Activated CD4-positive, CD25-positive, alpha-beta regulatory T cell (primary cell): ENCODE measurements around the gene SOCS7.

ENCODE experiments used
- DNase-seq, 4 experiments: peaks; one replicate each; lab custom pipeline; 2025; lab: John Stamatoyannopoulos, UW

SOCS7 gene

GRCh38 chr17:38338053-38338452 lies 13.6 kb upstream of the SOCS7 start:
- DNase-seq = no peak

GRCh38 chr17:38338535-38338934 lies 13.1 kb upstream of the SOCS7 start:
- DNase-seq = no peak

GRCh38 chr17:38339891-38340290 lies 11.8 kb upstream of the SOCS7 start:
- no peak for DNase-seq

GRCh38 chr17:38341035-38341721 lies 10.5 kb upstream of the SOCS7 start:
- no peak for DNase-seq

- no peak for DNase-seq
Observed at GRCh38 chr17:38342886-38343607, 8.6 kb upstream of the SOCS7 start.

- DNase-seq = no peak
Observed at GRCh38 chr17:38343608-38344419, 7.8 kb upstream of the SOCS7 start, which contains the start of gene GPR179. TSS of gene GPR179 (minus strand) at chr17:38343956. CDS start at chr17:38343789, 167 bp downstream.

GRCh38 chr17:38344420-38344745 lies 7.3 kb upstream of the SOCS7 start:
- no peak for DNase-seq

GRCh38 chr17:38345743-38346142 lies 5.9 kb upstream of the SOCS7 start:
- DNase-seq = no peak

- peak; percentile 60 to 73 (median 63) for DNase-seq
Observed at GRCh38 chr17:38349097-38349730, 2.4 kb upstream of the SOCS7 start.

GRCh38 chr17:38350035-38350434 lies 1.6 kb upstream of the SOCS7 start:
- DNase-seq = no peak

GRCh38 chr17:38352245-38353085 lies 821 bp downstream of the SOCS7 start:
- DNase-seq = peak in 1 of 4 experiments; percentile 3

GRCh38 chr17:38353086-38353604 lies 1.5 kb downstream of the SOCS7 start:
- no peak for DNase-seq

- DNase-seq = no peak
Observed at GRCh38 chr17:38353668-38354067, 2.0 kb downstream of the SOCS7 start.

GRCh38 chr17:38354466-38354865 lies 2.8 kb downstream of the SOCS7 start:
- no peak for DNase-seq

GRCh38 chr17:38355251-38355650 lies 3.6 kb downstream of the SOCS7 start:
- DNase-seq = no peak

- DNase-seq = no peak
Observed at GRCh38 chr17:38357486-38358123, 6.0 kb downstream of the SOCS7 start.

- no peak for DNase-seq
Observed at GRCh38 chr17:38358586-38359513, 7.2 kb downstream of the SOCS7 start.

GRCh38 chr17:38361694-38362465 lies 10.2 kb downstream of the SOCS7 start:
- DNase-seq = no peak

GRCh38 chr17:38363016-38363415 lies 11.4 kb downstream of the SOCS7 start:
- no peak for DNase-seq
